ENCODE data around the gene ZNF225. TPM values are rescaled to one million over a fixed set of nuclear protein-coding genes. Genes with fewer than 3 reads are reported as not detected.

ZNF225 gene
- total and polyA plus RNA-seq, 11 donors: 1.3 to 6.2 (median 3.1) TPM

- Histone ChIP-seq H3K36me3 (peaks cover 0 to 22% (median 7%) of the 10 kb centered on the region in 9 donors), H3K27me3 (no peaks in the 10 kb centered on the region), H3K4me3 (peak within 1 kb of the TSS; percentile 38 to 80 (median 64)), H3K9me3 (peaks cover 0 to 36% (median 8%) of the 10 kb centered on the region in 12 donors), H3K4me1 (peaks cover 0 to 15% (median 8%) of the 10 kb centered on the region in 12 donors), H3K27ac (peak within 1 kb of the TSS in 9 of 12 donors; percentile 19 to 75 (median 59))
- intact Hi-C loops (cut with DNase I): loop anchor here in 1 of 10 donors (1.0 kb wide), 1 partner anchor 22 kb away; the partner anchor contains the start of gene ZNF224
- TF ChIP-seq POLR2A (IDR thresholded peaks at IDR 0.05): peak in 1 of 2 donors; percentile 20
- TF ChIP-seq, protein P1, sequence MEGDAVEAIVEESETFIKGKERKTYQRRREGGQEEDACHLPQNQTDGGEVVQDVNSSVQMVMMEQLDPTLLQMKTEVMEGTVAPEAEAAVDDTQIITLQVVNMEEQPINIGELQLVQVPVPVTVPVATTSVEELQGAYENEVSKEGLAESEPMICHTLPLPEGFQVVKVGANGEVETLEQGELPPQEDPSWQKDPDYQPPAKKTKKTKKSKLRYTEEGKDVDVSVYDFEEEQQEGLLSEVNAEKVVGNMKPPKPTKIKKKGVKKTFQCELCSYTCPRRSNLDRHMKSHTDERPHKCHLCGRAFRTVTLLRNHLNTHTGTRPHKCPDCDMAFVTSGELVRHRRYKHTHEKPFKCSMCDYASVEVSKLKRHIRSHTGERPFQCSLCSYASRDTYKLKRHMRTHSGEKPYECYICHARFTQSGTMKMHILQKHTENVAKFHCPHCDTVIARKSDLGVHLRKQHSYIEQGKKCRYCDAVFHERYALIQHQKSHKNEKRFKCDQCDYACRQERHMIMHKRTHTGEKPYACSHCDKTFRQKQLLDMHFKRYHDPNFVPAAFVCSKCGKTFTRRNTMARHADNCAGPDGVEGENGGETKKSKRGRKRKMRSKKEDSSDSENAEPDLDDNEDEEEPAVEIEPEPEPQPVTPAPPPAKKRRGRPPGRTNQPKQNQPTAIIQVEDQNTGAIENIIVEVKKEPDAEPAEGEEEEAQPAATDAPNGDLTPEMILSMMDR (IDR thresholded peaks at IDR 0.05): no peak
- 1% methylated on average over 29 to 40 of the region's 40 CpGs for WGBS, 4 donors
- peak; percentile 98 to 100 (median 100) for ATAC-seq
- peak; percentile 87 to 91 (median 89) for DNase-seq
These were observed 41.2 kb upstream of the ZNF225 start, which contains the start of gene ZNF284 for GRCh38 chr19:44071824-44072542. TSS of gene ZNF284 (plus strand) at chr19:44072159. CDS start at chr19:44076390, 4,231 bp downstream.

GRCh38 chr19:44072543-44073401 is 40.4 kb upstream of the ZNF225 start:
- Histone ChIP-seq H3K36me3 (peaks cover 0 to 22% (median 8%) of the 10 kb centered on the region in 9 donors), H3K27ac (peak overlapping the region in 6 of 12 donors; percentile 19 to 66 (median 52)), H3K4me1 (peaks cover 0 to 15% (median 8%) of the 10 kb centered on the region in 12 donors), H3K4me3 (peak overlapping the region; percentile 38 to 80 (median 64)), H3K27me3 (no peaks in the 10 kb centered on the region), H3K9me3 (peaks cover 0 to 28% (median 4%) of the 10 kb centered on the region in 12 donors)
- ATAC-seq (peak in 3 of 4 donors; percentile 41 to 45 (median 45)), DNase-seq (no peak)
- intact Hi-C loops (cut with DNase I): loop anchor here in 1 of 10 donors (1.0 kb wide), 1 partner anchor 22 kb away; the partner anchor contains the start of gene ZNF224
- WGBS, 4 donors: 19 to 22% (median 22%) methylated on average over 18 of the region's 18 CpGs
- TF ChIP-seq, protein P1 (IDR thresholded peaks at IDR 0.05): no peak
- no peak for TF ChIP-seq POLR2A (IDR thresholded peaks at IDR 0.05)

DNA sequence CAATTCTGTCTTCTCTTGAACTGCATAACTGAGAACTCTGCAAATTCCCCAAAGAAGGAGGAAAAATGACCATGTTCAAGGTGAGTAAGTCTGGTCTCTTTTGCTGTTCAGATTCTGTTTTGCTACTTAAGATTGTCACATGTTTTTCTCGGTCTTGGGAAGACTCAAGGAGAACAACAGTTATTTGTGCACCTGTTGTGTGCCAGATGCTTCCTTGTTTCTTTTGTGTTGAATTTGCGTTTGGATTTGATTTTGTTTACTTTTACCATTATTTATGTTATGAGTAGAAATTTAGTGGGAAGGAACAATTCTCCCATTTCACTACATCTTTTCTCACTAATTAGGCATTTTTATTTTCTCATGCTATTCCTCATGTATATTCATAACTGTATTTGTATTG is 36.9 kb upstream of the ZNF225 start:
- no peaks in the 10 kb centered on the region for H3K27me3 ChIP-seq
- no peaks in the 10 kb centered on the region for H3K9me3 ChIP-seq
- no peak for ATAC-seq
- no peak overlapping the region for H3K4me3 ChIP-seq
- no peak overlapping the region for H3K27ac ChIP-seq
- H3K36me3 ChIP-seq: peaks cover 0 to 48% (median 14%) of the 10 kb centered on the region in 9 donors
- 86 to 93% (median 88%) methylated on average over 2 of the region's 2 CpGs for WGBS, 4 donors
- no peak for DNase-seq
- intact Hi-C loops (cut with DNase I): no loop called here
- no peak for TF ChIP-seq POLR2A (IDR thresholded peaks at IDR 0.05)
- TF ChIP-seq, protein P1 (IDR thresholded peaks at IDR 0.05): no peak
- peaks cover 0 to 14% (median 7%) of the 10 kb centered on the region in 12 donors for H3K4me1 ChIP-seq

Measured in heart left ventricle (tissue), 16 donors.